Aorta (tissue), 5 donors: ENCODE measurements around the gene RFPL3. TPM values are rescaled to one million over a fixed set of nuclear protein-coding genes. Genes with fewer than 3 reads are reported as not detected.
"Not testable (repeated sequence)": the region's sequence is repeated elsewhere in the genome, so short reads cannot be mapped to it uniquely, and the experiment has no call there.

Experiments used
- ATAC-seq: fragments of 200-7000 bp; cut with Tn5 transposase; one replicate; pipeline ENCODE4 v1.9.1; 2022; ENCODE audit warnings: moderate library complexity; ENCODE audit not compliant: low FRiP score
- DNase-seq, 2 donors: peaks; one replicate each; pipeline ENCODE4 v3.0.0-alpha.2; 2020
- H3K27ac ChIP-seq, 2 donors: one replicate each; pipeline ENCODE4 v1.5.1; 2013; ENCODE audit warnings: low read length in 2 of 2, mild to moderate bottlenecking in 2 of 2, moderate library complexity in 2 of 2, control low read depth in 1 of 2, inconsistent platforms in 1 of 2, low read depth in 1 of 2
- H3K27me3 ChIP-seq, 2 donors: one replicate each; pipeline ENCODE4 v1.6.1; 2013; ENCODE audit warnings: control low read depth in 1 of 2, low read length in 1 of 2, mild to moderate bottlenecking in 1 of 2, moderate library complexity in 1 of 2; ENCODE audit not compliant: insufficient read depth in 2 of 2, control insufficient read depth in 1 of 2
- H3K36me3 ChIP-seq, 2 donors: one replicate each; pipeline ENCODE4 v1.6.1; 2013; ENCODE audit warnings: control low read depth in 1 of 2, low read length in 1 of 2, mild to moderate bottlenecking in 1 of 2; ENCODE audit not compliant: insufficient read depth in 2 of 2, control insufficient read depth in 1 of 2
- H3K4me1 ChIP-seq, 2 donors: one replicate each; pipeline ENCODE4 v1.6.1; 2013; ENCODE audit warnings: low read length in 2 of 2, control low read depth in 1 of 2, mild to moderate bottlenecking in 1 of 2, moderate library complexity in 1 of 2; ENCODE audit not compliant: insufficient read depth in 2 of 2, control insufficient read depth in 1 of 2
- H3K4me3 ChIP-seq, 2 donors: one replicate each; pipeline ENCODE4 v1.5.1; 2013; ENCODE audit warnings: low read length in 2 of 2, control low read depth in 1 of 2, mild to moderate bottlenecking in 1 of 2
- H3K9me3 ChIP-seq: one replicate; pipeline ENCODE4 v1.6.1; 2013; ENCODE audit warnings: mild to moderate bottlenecking, low read length; ENCODE audit not compliant: control insufficient read depth
- WGBS, 2 donors: extraction: QIAGEN DNeasy Blood & Tissue Kit; methylation state at CpG; one replicate each; pipeline ENCODE4 v1.1.7; 2013; 5-methylcytosine and 5-hydroxymethylcytosine counted together
- intact Hi-C, 2 donors: fragments of 100-400 bp; cut with DNase I; formaldehyde crosslinking; loops; one replicate each; pipeline versions ENCODE4 v1.14.2 to v1.15.0; 2022
- polyA plus RNA-seq, 2 donors: library from polyadenylated mRNA; stranded (reverse); fragments of 200-250 nt; gene quantifications; one replicate each; pipeline ENCODE4 v1.2.3, GENCODE V29; 2013
- total RNA-seq, 2 donors: library from RNA; stranded (reverse); fragmentation: NEBNext Ultra II Directional; extraction: Animal tissue kit (Norgen Biotek cat#: 25700); gene quantifications; one replicate each; pipeline ENCODE4 v1.2.1, GENCODE V29; 2021
- donor health status: healthy with polysubstance abuse.
- donor health status: Bipolar disorder and iron deficiency.
- donor health status: DM: no; HTN: no; CAD: no.
- donor health status: DM: no; HTN: no; CAD: no.
- donor health status: DM: yes; HTN: yes; CAD: no.

The RFPL3 gene
- total and polyA plus RNA-seq, 4 donors: not detected

- H3K4me1 ChIP-seq: no peaks in the 10 kb centered on the region
- H3K36me3 ChIP-seq: no peaks in the 10 kb centered on the region
- 65 to 66% methylated on average over 11 of the region's 11 CpGs for WGBS, 2 donors
- no peak for DNase-seq
- intact Hi-C loops: no loop called here
- no peak for ATAC-seq
- no peak overlapping the region for H3K27ac ChIP-seq
- no peaks in the 10 kb centered on the region for H3K27me3 ChIP-seq
- H3K4me3 ChIP-seq: no peak overlapping the region
- H3K9me3 ChIP-seq: no peaks in the 10 kb centered on the region
These were observed 17.3 kb upstream of the RFPL3 start for GRCh38 chr22:32340411-32340810.

GRCh38 chr22:32341122-32341740 is 16.4 kb upstream of the RFPL3 start:
- no peak for ATAC-seq
- 61 to 67% methylated on average over 13 of the region's 13 CpGs for WGBS, 2 donors
- intact Hi-C loops: no loop called here

GRCh38 chr22:32342977-32343376 is 14.7 kb upstream of the RFPL3 start:
- H3K9me3 ChIP-seq: no peaks in the 10 kb centered on the region
- no peak for DNase-seq
- no peak overlapping the region for H3K27ac ChIP-seq
- no peaks in the 10 kb centered on the region for H3K4me1 ChIP-seq
- no peak overlapping the region for H3K4me3 ChIP-seq
- no peaks in the 10 kb centered on the region for H3K36me3 ChIP-seq
- no peaks in the 10 kb centered on the region for H3K27me3 ChIP-seq
- 62 to 67% methylated on average over 2 of the region's 2 CpGs for WGBS, 2 donors
- no peak for ATAC-seq
- intact Hi-C loops: no loop called here

More at GRCh38 chr22:32341122-32341740, 16.4 kb upstream of the RFPL3 start:
- H3K4me1 ChIP-seq: no peaks in the 10 kb centered on the region
- DNase-seq: no peak
- H3K4me3 ChIP-seq: no peak overlapping the region
- H3K9me3 ChIP-seq: no peaks in the 10 kb centered on the region
- H3K27me3 ChIP-seq: no peaks in the 10 kb centered on the region
- H3K27ac ChIP-seq: no peak overlapping the region
- H3K36me3 ChIP-seq: no peaks in the 10 kb centered on the region

- Histone ChIP-seq H3K27ac (no peak overlapping the region), H3K4me1 (no peaks in the 10 kb centered on the region), H3K9me3 (no peaks in the 10 kb centered on the region), H3K27me3 (no peaks in the 10 kb centered on the region), H3K4me3 (no peak overlapping the region), H3K36me3 (no peaks in the 10 kb centered on the region)
- DNase-seq (no peak), ATAC-seq (no peak)
- intact Hi-C loops: no loop called here
- WGBS, 2 donors: 57 to 78% methylated on average over 5 of the region's 5 CpGs
These were observed 13.7 kb upstream of the RFPL3 start for GRCh38 chr22:32343941-32344340.

GRCh38 chr22:32348031-32348611 is 9.5 kb upstream of the RFPL3 start:
- H3K36me3 ChIP-seq: no peaks in the 10 kb centered on the region
- no peak for ATAC-seq
- peaks cover 3% of the 10 kb centered on the region for H3K9me3 ChIP-seq
- H3K4me3 ChIP-seq: no peak overlapping the region
- DNase-seq: peak in 1 of 2 donors; percentile 46
- intact Hi-C loops: no loop called here
- H3K27me3 ChIP-seq: no peaks in the 10 kb centered on the region
- no peaks in the 10 kb centered on the region for H3K4me1 ChIP-seq
- H3K27ac ChIP-seq: no peak overlapping the region
- WGBS, 2 donors: 74 to 84% methylated on average over 6 of the region's 6 CpGs

GRCh38 chr22:32351875-32352274 is 5.8 kb upstream of the RFPL3 start:
- H3K9me3 ChIP-seq, H3K4me1 ChIP-seq, H3K4me3 ChIP-seq, DNase-seq, H3K27me3 ChIP-seq, ATAC-seq, H3K36me3 ChIP-seq, intact Hi-C loops, H3K27ac ChIP-seq: not testable (repeated sequence)
- WGBS, 2 donors: 93 to 94% methylated on average over 1 of the region's 1 CpG

GRCh38 chr22:32352681-32353080 is 5.0 kb upstream of the RFPL3 start:
- Histone ChIP-seq H3K36me3 (no peaks in the 10 kb centered on the region), H3K4me1 (no peaks in the 10 kb centered on the region), H3K9me3 (peaks cover 3% of the 10 kb centered on the region), H3K4me3 (no peak overlapping the region), H3K27me3 (no peaks in the 10 kb centered on the region), H3K27ac (no peak overlapping the region)
- ATAC-seq (no peak), DNase-seq (no peak)
- intact Hi-C loops: no loop called here
- WGBS, 2 donors: 91 to 94% methylated on average over 14 of the region's 14 CpGs

GRCh38 chr22:32353292-32353691 is 4.4 kb upstream of the RFPL3 start:
- Histone ChIP-seq H3K36me3 (no peaks in the 10 kb centered on the region), H3K9me3 (peaks cover 3% of the 10 kb centered on the region), H3K4me3 (no peak overlapping the region), H3K4me1 (no peaks in the 10 kb centered on the region), H3K27me3 (no peaks in the 10 kb centered on the region), H3K27ac (no peak overlapping the region)
- intact Hi-C loops: no loop called here
- ATAC-seq (peak; percentile 6), DNase-seq (no peak)
- WGBS, 2 donors: 95% methylated on average over 28 of the region's 28 CpGs

- H3K9me3 ChIP-seq: peaks cover 3% of the 10 kb centered on the region
- no peaks in the 10 kb centered on the region for H3K36me3 ChIP-seq
- intact Hi-C loops: no loop called here
- H3K27ac ChIP-seq: no peak overlapping the region
- DNase-seq (no peak), ATAC-seq (peak; percentile 31)
- 95% methylated on average over 17 to 19 of the region's 19 CpGs for WGBS, 2 donors
- H3K4me1 ChIP-seq: no peaks in the 10 kb centered on the region
- H3K27me3 ChIP-seq: no peaks in the 10 kb centered on the region
- H3K4me3 ChIP-seq: no peak overlapping the region
These were observed 3.8 kb upstream of the RFPL3 start for GRCh38 chr22:32353840-32354239.
